ENCODE measurements around the gene UAP1.

The UAP1 gene

GRCh38 chr1:162616848-162617247 lies 55.3 kb downstream of the UAP1 start:
- DNase-seq (ENCODE audit: low read depth), result no peak

- DNase-seq (ENCODE audit: low read depth), result no peak
Observed at GRCh38 chr1:162617513-162617912, 56.0 kb downstream of the UAP1 start.

GRCh38 chr1:162619076-162619475 lies 57.6 kb downstream of the UAP1 start:
- no peak for DNase-seq (ENCODE audit: low read depth)

- DNase-seq (ENCODE audit: low read depth), result no peak
Observed at GRCh38 chr1:162621256-162621655, 59.7 kb downstream of the UAP1 start.

GRCh38 chr1:162625679-162626078 lies 64.2 kb downstream of the UAP1 start:
- no peak for DNase-seq (ENCODE audit: low read depth)

GRCh38 chr1:162626094-162626493 lies 64.6 kb downstream of the UAP1 start:
- DNase-seq (ENCODE audit: low read depth), result no peak

GRCh38 chr1:162626761-162627160 lies 65.2 kb downstream of the UAP1 start:
- no peak for DNase-seq (ENCODE audit: low read depth)

- no peak for DNase-seq (ENCODE audit: low read depth)
Observed at GRCh38 chr1:162627662-162628296, 66.3 kb downstream of the UAP1 start.

GRCh38 chr1:162629077-162629627 lies 67.6 kb downstream of the UAP1 start:
- no peak for DNase-seq (ENCODE audit: low read depth)

- peak; percentile 65 for DNase-seq (ENCODE audit: low read depth)
Observed at GRCh38 chr1:162629651-162630050, 68.1 kb downstream of the UAP1 start.

- DNase-seq (ENCODE audit: low read depth), result no peak
Observed at GRCh38 chr1:162631546-162632191, 70.1 kb downstream of the UAP1 start.

GRCh38 chr1:162632217-162632666 lies 70.7 kb downstream of the UAP1 start, which contains the start of gene DDR2:
Gene DDR2, plus strand, starts transcription at chr1:162632464. Its CDS starts 86,600 bp downstream, at chr1:162719064.
- DNase-seq (ENCODE audit: low read depth), result peak; percentile 97

- DNase-seq (ENCODE audit: low read depth), result no peak
Observed at GRCh38 chr1:162632698-162633080, 71.2 kb downstream of the UAP1 start.

GRCh38 chr1:162633081-162633762 lies 71.7 kb downstream of the UAP1 start:
- DNase-seq (ENCODE audit: low read depth), result no peak

- DNase-seq (ENCODE audit: low read depth), result no peak
Observed at GRCh38 chr1:162635418-162635817, 73.9 kb downstream of the UAP1 start.

GRCh38 chr1:162639718-162640117 lies 78.2 kb downstream of the UAP1 start:
- DNase-seq (ENCODE audit: low read depth), result no peak

GRCh38 chr1:162641114-162641513 lies 79.6 kb downstream of the UAP1 start:
- DNase-seq (ENCODE audit: low read depth), result no peak

- no peak for DNase-seq (ENCODE audit: low read depth)
Observed at GRCh38 chr1:162644986-162645314, 83.4 kb downstream of the UAP1 start.

- no peak for DNase-seq (ENCODE audit: low read depth)
Observed at GRCh38 chr1:162645666-162646065, 84.1 kb downstream of the UAP1 start.

- DNase-seq (ENCODE audit: low read depth), result no peak
Observed at GRCh38 chr1:162649583-162649982, 88.1 kb downstream of the UAP1 start.
